Ascending aorta (tissue), 2 donors: ENCODE measurements around the gene FAXC. TPM values are rescaled to one million over a fixed set of nuclear protein-coding genes. Genes with fewer than 3 reads are reported as not detected.

ENCODE experiments used
- DNase-seq, 2 donors: peaks; one replicate each; pipeline ENCODE4 v3.0.0-alpha.2; 2019; ENCODE audit warnings: low spot score in 2 of 2
- H3K27ac ChIP-seq, 2 donors: fragments of 200-600 bp; sonication (generic); one replicate each; pipeline ENCODE4 v1.5.1; 2016 to 2017; ENCODE audit warnings: mild to moderate bottlenecking in 1 of 2
- H3K27me3 ChIP-seq: fragments of 200-600 bp; sonication (generic); one replicate; pipeline ENCODE4 v1.5.1; 2017
- H3K36me3 ChIP-seq, 2 donors: fragments of 200-600 bp; sonication (generic); one replicate each; pipeline ENCODE4 v1.5.1; 2016
- H3K4me1 ChIP-seq, 2 donors: fragments of 200-600 bp; sonication (generic); one replicate each; pipeline ENCODE4 v1.5.1; 2016 to 2017; ENCODE audit warnings: mild to moderate bottlenecking in 1 of 2
- H3K4me3 ChIP-seq, 2 donors: fragments of 200-600 bp; sonication (generic); one replicate each; pipeline ENCODE4 v1.5.1; 2016 to 2017; ENCODE audit warnings: mild to moderate bottlenecking in 1 of 2
- H3K9me3 ChIP-seq, 2 donors: fragments of 200-600 bp; sonication (generic); one replicate each; pipeline ENCODE4 v1.5.1; 2016
- CTCF ChIP-seq, 3 experiments: fragments of 200-600 bp in 2 of 3; fragments of 450-650 bp in 1 of 3; sonication (generic) in 2 of 3; IDR thresholded peaks; one replicate each; pipeline ENCODE4 v1.5.1; 2016 to 2019; ENCODE audit warnings: antibody characterized with exemption in 3 of 3, mild to moderate bottlenecking in 1 of 3, moderate library complexity in 1 of 3
- intact Hi-C: fragments of 100-400 bp; cut with DNase I; formaldehyde crosslinking; loops from one replicate; pipeline ENCODE4 v1.15.1; 2023
- total RNA-seq: library from RNA; depleted of rRNA; stranded (reverse); fragments of >200 nt; gene quantifications from one replicate; pipeline ENCODE4 v1.1.0, GENCODE V29; 2016

Gene FAXC
- total RNA-seq, 1 donor from 2014 or later: not detected

GRCh38 chr6:99254616-99255550 lies 94.6 kb downstream of the FAXC start:
- no peaks in the 10 kb centered on the region for H3K9me3 ChIP-seq
- H3K4me1 ChIP-seq: no peaks in the 10 kb centered on the region
- DNase-seq: no peak
- H3K36me3 ChIP-seq: no peaks in the 10 kb centered on the region
- no peak overlapping the region for H3K27ac ChIP-seq
- intact Hi-C loops: no loop called here
- no peaks in the 10 kb centered on the region for H3K27me3 ChIP-seq
- H3K4me3 ChIP-seq: no peak overlapping the region
- TF ChIP-seq CTCF (IDR thresholded peaks at IDR 0.05): no peak

- Histone ChIP-seq H3K9me3 (no peaks in the 10 kb centered on the region), H3K27me3 (no peaks in the 10 kb centered on the region), H3K36me3 (no peaks in the 10 kb centered on the region), H3K4me3 (no peak overlapping the region), H3K27ac (no peak overlapping the region), H3K4me1 (no peaks in the 10 kb centered on the region)
- intact Hi-C loops: no loop called here
- TF ChIP-seq CTCF (IDR thresholded peaks at IDR 0.05): no peak
- no peak for DNase-seq
These were observed 96.2 kb downstream of the FAXC start for GRCh38 chr6:99253271-99253670.

- no peak for DNase-seq
- intact Hi-C loops: no loop called here
- no peaks in the 10 kb centered on the region for H3K36me3 ChIP-seq
These were observed 97.1 kb downstream of the FAXC start for GRCh38 chr6:99252421-99252820.

GRCh38 chr6:99250476-99250875 lies 99.0 kb downstream of the FAXC start:
- Histone ChIP-seq H3K4me3 (no peak overlapping the region), H3K9me3 (no peaks in the 10 kb centered on the region), H3K27me3 (no peaks in the 10 kb centered on the region), H3K4me1 (no peaks in the 10 kb centered on the region), H3K27ac (no peak overlapping the region), H3K36me3 (no peaks in the 10 kb centered on the region)
- TF ChIP-seq CTCF (IDR thresholded peaks at IDR 0.05): no peak
- intact Hi-C loops: no loop called here
- DNase-seq: no peak

More at GRCh38 chr6:99252421-99252820, 97.1 kb downstream of the FAXC start:
- Histone ChIP-seq H3K4me3 (no peak overlapping the region), H3K4me1 (no peaks in the 10 kb centered on the region), H3K9me3 (no peaks in the 10 kb centered on the region), H3K27ac (no peak overlapping the region), H3K27me3 (no peaks in the 10 kb centered on the region)
- no peak for TF ChIP-seq CTCF (IDR thresholded peaks at IDR 0.05)

GRCh38 chr6:99246602-99247001 lies 102.9 kb downstream of the FAXC start:
- no peaks in the 10 kb centered on the region for H3K4me1 ChIP-seq
- no peaks in the 10 kb centered on the region for H3K9me3 ChIP-seq
- H3K27me3 ChIP-seq: no peaks in the 10 kb centered on the region
- no peaks in the 10 kb centered on the region for H3K36me3 ChIP-seq
- DNase-seq: no peak
- intact Hi-C loops: no loop called here
- H3K27ac ChIP-seq: no peak overlapping the region
- TF ChIP-seq CTCF (IDR thresholded peaks at IDR 0.05): no peak
- H3K4me3 ChIP-seq: no peak overlapping the region
